GM20000 (cell line): ENCODE measurements around the gene B3GNT7.
A peak's percentile ranks its signal among the peaks of the same experiment; 100 is the strongest.

ENCODE experiments used
- DNase-seq: peaks from one replicate; pipeline ENCODE4 v3.0.0; 2012; ENCODE audit warnings: low spot score
- TF ChIP-seq, protein P1 (sequence below): IDR thresholded peaks from 2 replicates; pipeline ENCODE4 v1.5.1; 2012; ENCODE audit warnings: mild to moderate bottlenecking, control low read depth; ENCODE audit errors: extremely low read depth, missing control alignments

B3GNT7 gene

DNA sequence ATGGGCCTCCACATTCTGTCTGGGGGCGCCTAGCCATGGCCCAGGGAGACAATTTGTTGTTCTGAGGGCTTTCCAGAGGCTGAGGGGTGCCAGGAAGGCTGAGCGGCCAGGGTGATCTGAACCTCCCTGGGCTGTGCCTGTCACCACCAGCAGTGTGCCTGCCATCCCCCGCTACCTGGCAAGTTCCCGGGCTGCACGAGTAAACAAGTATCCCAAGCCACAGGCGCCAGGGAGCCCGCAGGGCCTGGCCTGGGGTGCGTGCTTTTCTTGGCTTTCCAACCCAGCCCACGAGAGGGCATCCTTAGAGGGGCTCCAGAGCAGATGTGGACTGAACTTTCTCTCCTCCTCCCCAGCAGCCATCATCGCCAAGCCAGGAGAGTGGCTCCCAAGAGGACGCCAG lies 35.1 kb upstream of the B3GNT7 start:
- TF ChIP-seq, protein P1, sequence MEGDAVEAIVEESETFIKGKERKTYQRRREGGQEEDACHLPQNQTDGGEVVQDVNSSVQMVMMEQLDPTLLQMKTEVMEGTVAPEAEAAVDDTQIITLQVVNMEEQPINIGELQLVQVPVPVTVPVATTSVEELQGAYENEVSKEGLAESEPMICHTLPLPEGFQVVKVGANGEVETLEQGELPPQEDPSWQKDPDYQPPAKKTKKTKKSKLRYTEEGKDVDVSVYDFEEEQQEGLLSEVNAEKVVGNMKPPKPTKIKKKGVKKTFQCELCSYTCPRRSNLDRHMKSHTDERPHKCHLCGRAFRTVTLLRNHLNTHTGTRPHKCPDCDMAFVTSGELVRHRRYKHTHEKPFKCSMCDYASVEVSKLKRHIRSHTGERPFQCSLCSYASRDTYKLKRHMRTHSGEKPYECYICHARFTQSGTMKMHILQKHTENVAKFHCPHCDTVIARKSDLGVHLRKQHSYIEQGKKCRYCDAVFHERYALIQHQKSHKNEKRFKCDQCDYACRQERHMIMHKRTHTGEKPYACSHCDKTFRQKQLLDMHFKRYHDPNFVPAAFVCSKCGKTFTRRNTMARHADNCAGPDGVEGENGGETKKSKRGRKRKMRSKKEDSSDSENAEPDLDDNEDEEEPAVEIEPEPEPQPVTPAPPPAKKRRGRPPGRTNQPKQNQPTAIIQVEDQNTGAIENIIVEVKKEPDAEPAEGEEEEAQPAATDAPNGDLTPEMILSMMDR, result no peak

DNA sequence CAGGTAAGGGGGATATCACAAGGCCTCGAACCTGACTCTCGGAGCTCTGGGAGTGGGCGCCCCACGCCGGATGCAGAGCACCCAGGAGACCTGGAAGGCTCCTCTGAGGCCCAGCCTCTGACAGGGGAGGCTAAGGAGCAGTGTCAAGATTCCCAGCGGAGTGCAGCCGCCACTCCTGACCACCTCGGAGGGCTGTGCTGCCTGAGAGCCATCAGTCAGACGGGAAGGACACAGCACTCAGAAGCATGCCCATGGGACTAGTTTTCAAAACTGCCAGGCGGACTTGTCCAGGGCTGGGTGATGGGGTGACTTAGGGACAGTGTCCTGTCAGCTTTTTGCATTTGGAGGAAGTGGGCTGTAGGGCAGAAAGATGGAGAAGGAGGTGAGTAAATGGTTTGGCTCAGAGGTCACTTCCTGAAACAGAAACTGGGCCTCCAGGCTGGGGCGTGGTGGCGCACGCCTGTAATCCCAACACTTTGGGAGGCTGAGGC lies 34.6 kb upstream of the B3GNT7 start:
- no peak for DNase-seq
- TF ChIP-seq, protein P1, result no peak

More for the DNA sequence above, 35.1 kb upstream of the B3GNT7 start:
- no peak for DNase-seq

DNA sequence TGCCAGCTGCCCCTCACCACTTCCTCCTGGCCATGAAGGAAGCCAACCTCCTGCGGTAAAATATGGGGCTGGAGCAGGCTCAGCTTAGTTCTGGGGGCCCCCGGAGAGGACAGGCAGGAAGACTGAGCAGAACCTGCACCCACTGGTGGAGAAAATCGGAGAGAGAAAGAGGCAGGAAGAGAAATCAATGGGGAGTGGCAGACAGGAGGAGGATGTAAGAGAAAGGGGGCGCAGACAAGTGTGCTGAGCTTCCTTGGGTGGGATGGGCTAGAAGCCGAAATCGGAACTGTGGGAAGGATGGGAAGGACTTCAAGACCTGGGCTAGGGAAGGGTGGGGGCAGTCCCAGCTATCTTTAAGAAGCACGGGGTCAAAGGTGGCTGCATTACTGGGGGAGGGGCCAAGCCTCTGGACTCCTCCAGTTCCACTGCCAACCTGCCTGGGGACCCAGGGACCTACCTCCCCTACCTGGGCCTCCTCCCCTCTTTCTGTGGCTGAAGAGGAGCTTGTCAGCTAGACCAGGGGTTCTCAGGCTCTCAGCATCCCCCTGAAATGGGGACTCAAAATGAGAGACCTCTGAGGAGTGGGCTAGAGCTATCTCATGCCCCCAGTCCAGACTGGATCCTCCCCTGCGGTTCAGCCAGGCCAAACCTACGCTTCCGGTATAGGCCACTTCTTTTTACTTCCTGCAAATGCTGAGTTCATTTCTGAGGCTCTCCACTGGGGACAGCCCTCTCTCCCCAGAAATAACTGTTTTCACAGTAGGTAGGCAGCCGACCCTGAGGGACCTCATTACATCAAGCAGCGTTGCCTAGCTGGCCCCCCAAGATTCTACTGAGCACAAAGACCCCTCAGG lies 33.6 kb upstream of the B3GNT7 start:
- TF ChIP-seq, protein P1, result peak; percentile 5
- DNase-seq, result peak; percentile 90

DNA sequence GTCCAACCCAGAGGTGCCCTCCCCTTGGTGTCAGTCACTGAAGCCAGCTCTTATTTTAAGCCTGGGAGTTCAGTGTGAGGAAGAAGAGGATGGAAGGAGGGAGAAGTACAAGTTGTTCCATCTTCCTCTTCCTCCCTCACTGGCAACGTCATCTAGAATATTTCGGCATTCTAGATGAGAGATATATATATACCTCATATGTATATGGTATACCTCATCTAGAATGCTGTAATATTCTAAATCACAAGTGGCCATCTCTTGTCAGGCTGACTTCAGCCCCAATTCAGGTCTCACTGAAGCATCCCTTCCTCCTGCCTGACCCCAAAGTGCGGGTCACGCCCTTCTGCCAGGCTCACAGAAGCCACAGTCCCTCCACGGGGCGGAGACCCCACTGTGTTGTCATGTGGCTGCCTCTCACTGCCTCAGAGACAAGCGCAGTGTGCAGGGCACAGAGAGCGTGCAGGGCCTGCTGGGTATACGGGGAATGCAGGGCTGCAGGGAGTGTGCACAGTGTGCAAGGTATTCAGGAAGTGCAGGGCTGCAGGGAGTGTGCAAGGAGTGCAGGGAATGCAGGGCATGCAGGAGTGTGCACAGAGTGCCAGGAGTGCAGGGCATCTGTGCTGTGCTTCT lies 32.8 kb upstream of the B3GNT7 start:
- TF ChIP-seq, protein P1, result no peak
- peak; percentile 13 for DNase-seq

DNA sequence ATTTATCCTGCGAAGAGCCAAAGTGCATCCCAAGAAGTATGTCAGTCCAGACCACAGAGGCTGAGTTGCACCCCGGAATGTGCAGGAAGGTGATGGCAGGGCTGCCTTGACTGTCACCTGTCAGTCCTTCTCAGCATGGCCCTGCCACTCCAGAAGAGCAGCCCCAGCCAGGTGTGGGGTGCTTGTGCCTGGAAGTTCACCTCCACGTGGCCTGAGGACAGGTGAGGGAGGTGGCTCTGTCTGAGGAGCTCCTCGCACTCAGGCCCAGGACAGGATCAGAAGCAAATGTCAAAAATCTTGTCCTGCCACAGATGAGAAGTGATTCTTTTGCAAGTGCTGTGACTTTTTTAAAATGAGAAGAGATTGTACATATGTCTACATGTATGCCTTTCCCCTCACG lies 31.4 kb upstream of the B3GNT7 start:
- TF ChIP-seq, protein P1, result no peak
- peak; percentile 7 for DNase-seq

DNA sequence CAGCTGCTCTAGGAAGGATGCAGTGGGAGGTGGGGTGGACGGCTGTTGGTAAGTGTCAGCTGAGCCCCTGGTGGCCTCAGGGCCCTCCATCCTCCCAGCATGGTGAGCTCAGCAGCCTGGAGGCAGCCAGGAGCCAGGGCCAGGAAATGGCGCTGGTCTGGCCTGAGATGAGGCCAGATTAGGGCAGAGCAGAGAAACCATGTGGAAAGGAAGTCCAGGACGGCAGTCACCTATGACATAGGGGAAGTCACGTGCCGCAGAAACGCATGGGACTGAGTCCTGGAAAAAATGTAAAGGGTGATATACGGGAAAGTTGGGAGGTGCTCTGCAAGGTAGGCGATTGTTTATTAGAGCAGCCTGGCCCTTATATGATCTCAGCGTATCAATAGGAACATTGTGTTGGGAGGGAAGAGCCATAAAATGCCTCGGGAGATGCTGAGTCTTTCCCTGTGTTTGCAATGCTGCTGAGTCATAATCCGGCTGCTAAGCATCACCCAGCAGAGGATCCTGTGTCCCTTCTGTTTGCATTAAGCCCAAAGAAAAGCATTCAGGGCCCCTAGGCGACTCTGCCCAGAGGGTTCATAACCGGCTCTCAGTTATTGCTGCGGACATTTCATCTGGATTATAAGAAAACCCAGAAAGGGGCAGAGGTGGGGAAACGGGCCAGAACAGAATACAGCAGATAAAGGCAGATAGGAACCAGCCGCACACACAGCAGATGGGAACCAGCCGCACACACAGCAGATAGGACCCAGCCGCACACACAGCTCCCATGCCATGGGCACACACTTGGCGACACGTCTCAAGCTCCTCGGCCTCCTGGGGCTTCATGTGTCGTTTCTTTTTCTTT lies 30.3 kb upstream of the B3GNT7 start:
- peak; percentile 4 for DNase-seq
- TF ChIP-seq, protein P1, result no peak
